Measurements from ENCODE around the gene SLFNL1.

GRCh38 chr1:41021526-41022308 is at the start of gene SLFNL1:
- TF ChIP-seq, protein P1, sequence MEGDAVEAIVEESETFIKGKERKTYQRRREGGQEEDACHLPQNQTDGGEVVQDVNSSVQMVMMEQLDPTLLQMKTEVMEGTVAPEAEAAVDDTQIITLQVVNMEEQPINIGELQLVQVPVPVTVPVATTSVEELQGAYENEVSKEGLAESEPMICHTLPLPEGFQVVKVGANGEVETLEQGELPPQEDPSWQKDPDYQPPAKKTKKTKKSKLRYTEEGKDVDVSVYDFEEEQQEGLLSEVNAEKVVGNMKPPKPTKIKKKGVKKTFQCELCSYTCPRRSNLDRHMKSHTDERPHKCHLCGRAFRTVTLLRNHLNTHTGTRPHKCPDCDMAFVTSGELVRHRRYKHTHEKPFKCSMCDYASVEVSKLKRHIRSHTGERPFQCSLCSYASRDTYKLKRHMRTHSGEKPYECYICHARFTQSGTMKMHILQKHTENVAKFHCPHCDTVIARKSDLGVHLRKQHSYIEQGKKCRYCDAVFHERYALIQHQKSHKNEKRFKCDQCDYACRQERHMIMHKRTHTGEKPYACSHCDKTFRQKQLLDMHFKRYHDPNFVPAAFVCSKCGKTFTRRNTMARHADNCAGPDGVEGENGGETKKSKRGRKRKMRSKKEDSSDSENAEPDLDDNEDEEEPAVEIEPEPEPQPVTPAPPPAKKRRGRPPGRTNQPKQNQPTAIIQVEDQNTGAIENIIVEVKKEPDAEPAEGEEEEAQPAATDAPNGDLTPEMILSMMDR (IDR thresholded peaks at IDR 0.05), result no peak
- TF ChIP-seq POLR2A (IDR thresholded peaks at IDR 0.05), result no peak
- TF ChIP-seq POLR2AphosphoS5 (IDR thresholded peaks at IDR 0.05), result no peak
